ENCODE data around the gene ARIH2.

The ARIH2 gene

GRCh38 chr3:48929358-48930035 is 10.9 kb downstream of the ARIH2 start:
- no peak for DNase-seq (ENCODE audit: low read depth in 2 of 2)

DNA sequence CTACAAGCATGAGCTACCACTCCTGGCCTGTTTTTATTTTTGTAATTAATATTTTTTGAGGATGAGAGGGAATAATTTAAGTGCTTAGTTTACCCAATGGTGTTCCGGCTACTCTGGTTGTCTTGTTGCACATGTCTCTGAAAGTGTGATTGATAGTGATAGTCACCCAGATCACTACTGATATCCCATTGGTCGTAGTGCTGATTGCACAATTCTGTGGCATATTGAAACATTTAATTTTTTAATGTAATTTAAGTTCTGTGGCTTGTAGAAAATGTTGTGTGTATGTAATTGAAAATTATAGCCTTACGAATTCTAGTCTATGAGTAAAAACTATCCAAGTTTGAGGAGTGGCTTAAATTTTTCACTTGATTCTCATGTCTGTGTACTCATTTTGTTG is 11.9 kb downstream of the ARIH2 start:
- DNase-seq (ENCODE audit: low read depth in 2 of 2): no peak

- no peak for DNase-seq (ENCODE audit: low read depth in 2 of 2)
Observed at GRCh38 chr3:48931944-48932580, 13.4 kb downstream of the ARIH2 start.

GRCh38 chr3:48934333-48934991 is 15.8 kb downstream of the ARIH2 start:
- no peak for DNase-seq (ENCODE audit: low read depth in 2 of 2)

- DNase-seq (ENCODE audit: low read depth in 2 of 2): no peak
Observed at GRCh38 chr3:48935530-48935929, 16.9 kb downstream of the ARIH2 start.

GRCh38 chr3:48938156-48938555 is 19.5 kb downstream of the ARIH2 start:
- no peak for DNase-seq (ENCODE audit: low read depth in 2 of 2)

GRCh38 chr3:48938689-48939088 is 20.0 kb downstream of the ARIH2 start:
- DNase-seq (ENCODE audit: low read depth in 2 of 2): no peak

DNA sequence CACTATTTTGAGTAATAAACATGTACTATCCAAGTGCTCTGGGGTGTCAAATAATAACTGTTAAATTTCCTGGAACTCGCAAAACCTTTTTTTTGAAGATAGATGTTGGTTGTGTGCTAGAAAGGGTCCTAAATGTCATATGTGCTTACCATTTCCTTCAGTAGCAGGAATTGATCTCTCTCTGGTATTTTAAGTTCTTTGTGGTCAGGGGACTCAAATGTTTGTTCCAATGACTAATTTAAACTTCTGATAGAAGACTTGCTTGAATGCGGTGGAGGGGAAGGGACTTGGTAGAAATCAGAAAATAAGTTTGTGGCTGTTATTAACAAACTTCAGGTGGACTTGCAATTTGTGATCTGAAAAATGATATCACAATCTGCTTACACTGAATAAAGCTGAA is 26.8 kb downstream of the ARIH2 start:
- DNase-seq (ENCODE audit: low read depth in 2 of 2): no peak

DNA sequence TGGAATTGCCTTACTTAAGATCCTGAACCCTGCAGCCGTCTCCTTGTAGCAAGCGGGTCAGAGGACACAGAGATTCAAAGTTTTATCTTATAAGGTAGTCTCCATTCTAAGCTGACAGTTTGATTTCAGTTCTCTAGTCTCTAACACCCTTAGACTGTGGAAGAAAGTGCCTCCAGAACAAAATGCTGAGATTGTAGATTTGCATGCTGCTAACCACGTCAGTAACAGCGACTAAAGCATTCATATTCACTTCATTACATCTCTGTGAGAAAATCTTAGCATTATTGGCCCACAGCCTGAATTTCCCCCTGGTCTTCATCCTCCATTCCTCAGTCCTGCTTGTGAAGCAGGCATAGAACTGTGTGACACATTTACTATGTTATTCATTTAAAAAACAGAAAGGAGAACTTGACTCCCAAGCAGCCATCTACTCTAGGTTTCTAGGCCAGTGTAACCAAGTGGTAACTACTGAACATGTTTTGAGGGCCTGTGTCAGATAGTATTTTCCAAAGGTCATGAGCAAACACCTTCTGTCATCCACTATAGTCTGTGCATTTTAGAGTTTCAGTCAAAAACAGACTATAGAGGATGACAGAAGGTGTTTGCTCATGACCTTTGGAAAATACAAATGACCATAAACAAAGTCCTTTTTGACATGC is 27.4 kb downstream of the ARIH2 start:
- no peak for DNase-seq (ENCODE audit: low read depth in 2 of 2)

- DNase-seq (ENCODE audit: low read depth in 2 of 2): no peak
Observed at GRCh38 chr3:48949376-48949717, 30.7 kb downstream of the ARIH2 start.

GRCh38 chr3:48950051-48950450 is 31.4 kb downstream of the ARIH2 start:
- no peak for DNase-seq (ENCODE audit: low read depth in 2 of 2)

DNA sequence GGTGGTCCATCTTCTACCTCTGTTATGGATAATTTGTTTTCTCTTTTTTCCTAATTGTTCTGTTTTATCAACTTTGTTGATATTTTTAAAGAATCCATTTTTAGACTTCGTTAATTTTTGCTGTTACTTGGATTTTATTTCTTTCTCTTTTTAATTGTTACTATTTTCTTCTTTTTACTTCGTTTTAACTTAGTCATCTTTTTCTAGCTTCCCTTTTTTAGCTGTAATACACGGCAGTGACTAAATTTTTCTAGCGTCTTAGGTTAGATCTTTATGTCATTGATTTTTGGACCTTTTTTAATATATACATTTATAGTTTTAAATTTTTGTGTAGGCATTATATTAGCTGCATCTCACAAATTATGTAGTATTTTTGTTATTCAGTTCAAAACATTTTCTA is 33.1 kb downstream of the ARIH2 start:
- DNase-seq (ENCODE audit: low read depth in 2 of 2): no peak

DNA sequence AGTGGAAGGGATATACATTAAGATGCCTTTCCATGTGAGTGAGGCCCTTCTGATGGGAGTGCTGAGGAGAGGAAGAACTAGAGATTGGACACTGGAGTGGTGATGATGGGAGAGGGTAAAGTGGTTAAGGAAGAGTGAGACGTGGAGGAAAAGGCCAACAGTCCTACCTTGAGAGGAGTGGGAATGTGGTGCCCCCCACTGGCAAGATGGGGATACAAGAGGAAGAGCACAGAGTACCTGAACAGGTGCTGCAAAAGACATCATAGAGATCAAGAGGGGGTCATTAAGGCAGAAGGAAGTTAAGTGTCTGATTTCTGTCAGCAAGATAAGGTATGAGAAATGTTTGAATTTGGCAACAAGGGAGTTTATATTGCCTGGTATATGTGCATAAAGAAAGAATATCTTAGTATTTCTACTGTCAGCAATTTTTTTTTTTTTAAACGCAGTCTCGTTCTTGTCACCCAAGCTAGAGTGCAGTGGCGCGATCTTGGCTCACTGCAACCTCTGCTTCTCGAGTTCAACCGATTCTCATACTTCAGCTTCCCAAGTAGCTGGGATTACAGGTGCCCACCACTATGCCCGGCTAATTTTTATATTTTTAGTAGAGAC is 34.0 kb downstream of the ARIH2 start:
- no peak for DNase-seq (ENCODE audit: low read depth in 2 of 2)

DNA sequence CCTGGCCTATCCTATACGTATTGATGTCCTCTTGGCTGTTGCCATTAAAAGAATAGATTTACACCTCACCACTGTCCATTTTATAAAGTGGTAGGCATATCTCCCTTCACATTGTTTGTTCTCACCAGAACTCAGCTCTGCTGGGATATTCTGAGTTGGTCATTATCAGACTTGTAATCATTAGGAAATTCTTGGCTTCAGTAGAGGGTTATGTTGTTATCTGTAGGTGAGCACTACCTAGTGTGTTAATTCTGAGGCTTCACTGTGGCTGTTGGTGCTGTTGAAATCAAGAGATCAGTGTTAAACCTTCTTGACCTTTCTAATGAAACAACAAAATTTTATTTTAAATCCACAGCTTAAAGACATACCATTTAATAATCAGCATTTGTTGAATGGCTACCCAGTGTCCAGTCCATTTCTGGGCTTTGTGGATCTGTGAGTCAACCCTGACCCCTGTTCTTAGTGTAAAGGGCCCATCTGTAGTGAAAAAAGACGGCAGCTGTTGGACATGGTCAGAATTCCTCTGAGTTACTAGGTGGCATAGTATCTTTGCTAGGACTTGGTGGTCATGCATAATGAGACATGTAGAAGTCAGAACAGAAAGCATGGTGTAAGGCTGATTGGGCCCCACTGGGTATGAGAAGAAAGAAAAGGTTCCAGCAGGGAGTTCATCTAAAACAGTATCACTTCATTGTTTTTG is 38.5 kb downstream of the ARIH2 start:
- no peak for DNase-seq (ENCODE audit: low read depth in 2 of 2)

GRCh38 chr3:48960841-48961413 is 42.3 kb downstream of the ARIH2 start:
- no peak for DNase-seq (ENCODE audit: low read depth in 2 of 2)

DNA sequence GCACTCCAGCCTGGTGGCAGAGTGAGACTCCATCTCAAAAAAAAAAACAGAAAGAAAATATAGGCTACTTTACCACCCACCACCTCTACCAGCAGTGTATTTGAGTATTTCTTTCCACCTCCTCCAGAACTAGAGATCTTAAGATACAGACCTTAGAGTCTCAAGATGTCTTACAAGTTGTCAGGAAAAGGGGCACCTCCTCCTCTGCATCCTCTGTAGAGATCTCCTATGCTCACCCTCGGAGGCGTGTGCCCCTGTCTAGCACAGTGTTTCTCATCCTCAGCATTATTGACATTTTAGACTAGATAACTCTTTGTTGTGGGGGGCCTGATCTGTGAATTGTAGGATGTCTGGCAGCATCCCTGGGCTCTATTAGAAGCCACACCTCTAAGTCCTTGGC is 43.7 kb downstream of the ARIH2 start:
- DNase-seq (ENCODE audit: low read depth in 2 of 2): no peak

GRCh38 chr3:48962939-48963338 is 44.3 kb downstream of the ARIH2 start:
- no peak for DNase-seq (ENCODE audit: low read depth in 2 of 2)

DNA sequence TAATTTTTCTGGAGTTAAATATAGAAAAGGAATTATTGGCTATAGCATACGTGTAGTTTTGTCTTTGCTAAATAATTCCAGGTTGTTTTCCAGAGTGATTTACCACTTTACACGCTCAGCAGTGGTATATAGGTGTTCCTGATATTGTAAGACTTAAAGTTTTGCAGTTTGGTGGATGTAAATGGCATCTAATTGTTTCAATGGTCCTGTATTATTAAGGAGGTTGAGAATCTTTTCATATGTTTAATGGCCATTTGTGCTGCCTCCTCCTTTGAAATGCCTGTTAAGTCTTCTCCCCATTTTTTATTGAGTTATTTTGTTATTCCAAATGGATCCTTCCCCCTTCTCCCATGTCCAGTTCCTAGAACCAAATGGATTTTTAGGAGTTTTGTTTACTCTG is 44.9 kb downstream of the ARIH2 start:
- no peak for DNase-seq (ENCODE audit: low read depth in 2 of 2)

DNA sequence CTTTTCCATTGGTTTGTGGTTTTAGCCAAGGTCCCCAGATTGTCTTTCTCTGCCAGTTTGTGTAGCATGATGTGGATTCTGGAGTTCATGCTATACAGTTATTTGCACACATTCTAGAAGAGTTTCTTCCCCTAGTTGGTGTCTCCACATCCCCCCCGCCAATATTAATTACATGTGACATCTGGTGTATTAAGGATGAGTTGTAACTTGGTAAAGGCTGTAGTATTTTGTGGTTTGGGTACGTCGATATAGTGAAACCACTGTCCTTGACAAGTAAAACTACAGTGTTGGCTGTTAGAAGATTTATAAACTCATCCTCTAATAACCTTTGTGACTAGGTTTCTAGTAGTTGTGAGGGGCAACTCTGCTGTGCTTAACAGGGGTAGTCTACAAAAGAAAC is 47.7 kb downstream of the ARIH2 start:
- DNase-seq (ENCODE audit: low read depth in 2 of 2): no peak

- no peak for DNase-seq (ENCODE audit: low read depth in 2 of 2)
Observed at GRCh38 chr3:48966876-48967361, 48.3 kb downstream of the ARIH2 start.

GRCh38 chr3:48970586-48970985 is 51.9 kb downstream of the ARIH2 start:
- DNase-seq (ENCODE audit: low read depth in 2 of 2): no peak

Measured in stimulated activated CD8-positive, alpha-beta memory T cell treated with anti-CD3 and anti-CD28 coated beads, Interleukin-15, amount 100 ng/mL, for 48 hours (primary cell).